Measurements from ENCODE around the gene CHST11.
"Not testable (repeated sequence)": the region's sequence is repeated elsewhere in the genome, so short reads cannot be mapped to it uniquely, and the experiment has no call there.

Gene CHST11

DNA sequence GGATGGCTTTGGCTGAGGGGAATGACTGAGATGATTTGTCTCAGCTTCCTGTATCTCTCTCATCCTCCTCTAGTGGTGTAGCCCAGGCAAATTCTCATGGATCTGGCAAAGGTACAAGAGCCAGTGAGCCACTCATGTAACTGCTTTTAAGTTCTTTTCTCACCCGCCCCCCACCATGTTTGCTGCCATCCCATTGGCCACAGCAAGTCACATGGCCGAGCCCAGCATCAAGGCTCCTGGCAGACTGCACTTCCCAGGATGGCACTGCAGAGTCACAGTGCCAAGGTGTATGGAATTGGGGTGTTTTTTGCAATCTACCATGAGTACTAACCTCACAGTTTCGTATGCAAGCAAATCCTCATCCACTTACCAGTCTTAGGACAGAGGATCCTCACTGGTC lies 50.9 kb downstream of the CHST11 start:
- DNase-seq = no peak

- no peak for DNase-seq
Observed at GRCh38 chr12:104508752-104509446, 52.2 kb downstream of the CHST11 start.

- no peak for DNase-seq
Observed at GRCh38 chr12:104510145-104510872, 53.6 kb downstream of the CHST11 start.

DNA sequence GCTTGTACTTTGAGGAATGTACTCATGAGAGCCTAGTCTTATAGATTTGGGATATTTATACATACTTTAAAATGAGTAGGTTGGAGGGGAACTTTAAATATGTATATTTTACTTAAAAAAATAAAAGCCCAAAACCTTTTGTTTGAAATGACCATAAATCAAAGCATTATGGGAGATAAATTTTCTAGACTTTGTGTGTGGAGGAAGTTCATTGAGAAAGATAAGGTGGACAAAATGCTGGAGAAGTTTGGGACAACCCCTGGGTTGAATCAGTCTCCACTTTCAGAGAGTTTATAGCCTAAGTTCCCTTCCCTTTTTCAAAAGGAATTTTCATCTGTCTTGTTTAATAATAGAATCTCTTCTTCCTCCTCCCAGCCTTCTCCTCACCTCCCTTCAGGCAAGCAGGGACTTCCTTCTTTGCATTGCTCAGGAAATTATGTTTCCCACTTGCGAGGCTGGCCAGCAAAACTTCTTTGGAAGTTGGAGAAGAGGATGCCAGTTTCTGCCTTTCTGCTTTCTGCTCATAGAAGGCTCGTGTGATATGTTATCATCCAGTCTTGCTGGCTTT lies 54.2 kb downstream of the CHST11 start:
- no peak for DNase-seq

DNA sequence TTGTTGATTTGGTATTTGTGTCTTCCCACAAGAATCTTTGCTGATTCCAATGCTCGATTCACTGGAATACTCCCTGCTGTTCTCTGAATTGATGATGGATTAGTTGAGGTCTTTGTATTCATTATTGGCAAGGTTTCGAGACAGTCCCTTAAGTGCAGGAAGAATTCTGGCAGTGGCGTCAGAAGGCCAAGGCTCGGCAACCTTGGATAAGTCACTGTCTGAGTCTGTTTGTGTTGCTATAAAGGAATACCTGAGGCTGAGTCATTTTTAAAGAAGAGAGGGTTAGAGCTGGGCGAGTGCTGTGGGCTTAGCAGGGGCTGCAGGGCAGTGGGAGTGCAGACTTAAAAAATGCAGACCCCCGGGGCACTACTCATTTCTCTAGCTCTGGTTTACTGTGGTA lies 56.9 kb downstream of the CHST11 start:
- DNase-seq = no peak

- DNase-seq = no peak
Observed at GRCh38 chr12:104514092-104514810, 57.5 kb downstream of the CHST11 start.

DNA sequence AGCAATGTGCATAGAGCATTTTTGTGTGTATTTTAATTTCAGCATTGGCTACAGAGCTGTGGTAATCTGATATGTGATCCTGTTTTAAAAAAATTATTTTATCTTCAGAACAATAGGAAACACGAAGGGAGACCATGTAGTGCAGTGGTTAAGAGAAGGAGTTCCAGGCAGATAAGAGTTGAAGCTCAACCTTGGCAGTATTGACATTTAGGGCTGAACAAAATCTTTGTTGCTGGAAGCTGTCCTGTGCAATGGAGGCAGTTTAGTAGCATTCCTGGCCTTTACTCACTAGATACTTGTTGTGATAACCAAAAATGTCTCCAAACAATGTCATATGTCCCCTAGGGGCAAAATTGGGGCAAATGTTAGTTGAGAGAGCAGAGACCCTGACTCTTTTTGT lies 59.2 kb downstream of the CHST11 start:
- DNase-seq = no peak

DNA sequence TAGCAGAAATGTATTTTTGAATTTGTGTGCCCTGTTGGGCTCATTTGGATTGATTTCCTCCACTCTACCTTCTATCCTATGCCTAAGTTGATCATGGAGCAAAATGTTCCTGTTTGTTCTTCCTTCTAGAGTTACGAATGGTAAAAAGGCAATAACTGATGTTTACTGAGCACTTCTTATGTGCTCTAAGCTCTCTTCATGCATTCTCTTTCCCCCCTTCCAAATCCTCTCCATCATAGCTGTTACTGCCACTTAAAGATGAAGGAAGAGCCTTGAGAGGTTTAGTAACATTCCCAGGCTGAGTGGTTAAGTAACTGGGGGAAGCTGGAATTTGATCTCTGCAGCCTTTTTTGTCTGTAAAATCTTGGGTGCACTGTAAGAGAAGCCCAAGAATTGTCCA lies 60.1 kb downstream of the CHST11 start:
- no peak for DNase-seq

DNA sequence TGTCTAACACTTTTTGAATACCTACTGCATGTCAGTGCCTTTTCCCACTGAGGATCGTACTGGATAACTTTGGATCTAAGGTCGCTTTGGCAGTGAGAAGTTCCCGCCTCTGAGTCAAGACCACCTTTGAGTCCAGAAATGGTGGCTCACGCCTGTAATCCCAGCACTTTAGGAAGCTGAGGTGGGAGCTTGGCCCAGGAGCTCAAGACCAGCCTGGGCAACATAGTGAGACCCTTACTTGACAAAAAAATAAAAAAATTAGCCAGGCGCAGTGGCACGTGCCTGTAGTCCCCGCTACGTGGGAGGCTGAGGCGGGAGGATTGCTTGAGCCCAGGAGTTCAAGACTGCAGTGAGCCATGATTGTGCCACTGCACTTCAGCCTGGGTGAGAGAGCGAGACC lies 61.1 kb downstream of the CHST11 start:
- DNase-seq = no peak

- DNase-seq = peak; percentile 56
Observed at GRCh38 chr12:104519190-104520019, 62.7 kb downstream of the CHST11 start.

GRCh38 chr12:104520242-104520900 lies 63.6 kb downstream of the CHST11 start:
- no peak for DNase-seq

DNA sequence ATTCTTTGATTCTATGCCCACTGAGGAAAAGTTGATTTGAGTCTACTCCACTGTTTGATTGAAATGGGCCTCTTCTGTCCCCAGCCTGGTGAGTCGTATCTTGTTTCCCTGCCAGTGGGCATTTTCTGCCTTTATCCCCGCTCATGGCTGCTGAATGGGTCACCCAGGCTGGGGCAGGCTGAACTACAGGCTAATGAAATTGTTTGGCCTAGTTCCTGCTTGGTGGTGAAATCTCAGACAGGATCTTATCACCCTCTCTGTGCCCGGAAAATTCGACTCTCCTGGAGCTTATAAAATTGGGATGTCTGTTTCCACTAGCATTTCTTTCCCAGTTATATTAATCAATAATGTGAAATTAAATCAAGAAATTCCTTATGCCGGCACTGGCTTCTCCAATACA lies 65.0 kb downstream of the CHST11 start:
- no peak for DNase-seq

DNA sequence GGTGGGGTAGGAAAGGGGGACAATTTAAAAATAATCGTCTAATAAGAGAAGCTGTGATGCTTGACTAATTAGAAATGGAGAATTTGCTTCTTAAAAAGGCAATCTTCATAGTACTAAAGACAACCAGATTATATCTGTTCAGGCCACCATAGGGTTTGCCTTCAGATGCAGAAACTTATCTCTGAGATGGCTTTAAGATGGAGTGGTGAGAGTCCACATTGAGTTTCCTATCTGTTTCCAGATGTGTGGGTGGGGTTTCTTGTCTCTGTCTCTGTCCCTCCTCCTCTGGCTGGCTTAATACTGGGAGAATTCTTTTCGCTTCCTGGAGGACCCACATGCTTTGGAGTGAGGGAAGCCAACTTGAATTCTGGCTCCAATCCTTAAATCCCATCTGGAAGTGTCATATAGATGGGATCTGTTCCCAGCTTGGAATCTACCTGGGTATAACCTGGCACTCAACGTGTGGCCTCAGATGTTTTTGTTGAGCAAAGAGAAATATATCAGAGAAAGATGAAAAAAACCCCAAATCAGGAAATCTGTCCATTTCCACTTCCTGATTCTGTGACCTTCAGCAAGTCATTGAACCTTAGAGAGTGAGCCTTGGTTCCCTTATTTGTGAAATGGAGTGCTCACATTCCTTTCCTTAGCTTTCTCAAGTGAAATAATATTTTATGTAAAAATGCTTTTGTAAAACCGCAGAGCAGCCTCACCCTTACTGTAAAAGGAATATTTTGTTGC lies 66.4 kb downstream of the CHST11 start:
- DNase-seq = no peak

GRCh38 chr12:104524034-104524832 lies 67.5 kb downstream of the CHST11 start:
- peak; percentile 77 for DNase-seq

GRCh38 chr12:104526320-104526719 lies 69.6 kb downstream of the CHST11 start:
- no peak for DNase-seq

DNA sequence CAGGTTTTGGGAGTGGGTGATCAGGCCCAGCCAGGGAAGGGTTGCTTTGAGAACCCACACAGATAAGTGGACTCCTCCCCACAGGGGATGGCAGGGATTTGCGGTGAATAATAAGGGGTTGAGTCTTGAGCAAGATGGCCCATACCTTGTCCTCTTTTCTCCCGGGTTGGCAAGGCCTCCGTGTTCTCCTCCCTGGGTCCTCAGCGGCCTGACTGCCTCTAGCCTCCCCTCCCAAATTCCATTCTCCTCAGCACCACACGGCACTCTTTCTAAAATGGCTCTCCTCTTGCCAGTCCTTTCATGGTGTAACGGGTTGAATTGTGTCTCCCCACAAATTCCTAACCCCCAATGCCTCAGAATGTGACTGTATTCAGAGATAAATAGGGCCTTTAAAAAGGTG lies 70.0 kb downstream of the CHST11 start:
- no peak for DNase-seq

DNA sequence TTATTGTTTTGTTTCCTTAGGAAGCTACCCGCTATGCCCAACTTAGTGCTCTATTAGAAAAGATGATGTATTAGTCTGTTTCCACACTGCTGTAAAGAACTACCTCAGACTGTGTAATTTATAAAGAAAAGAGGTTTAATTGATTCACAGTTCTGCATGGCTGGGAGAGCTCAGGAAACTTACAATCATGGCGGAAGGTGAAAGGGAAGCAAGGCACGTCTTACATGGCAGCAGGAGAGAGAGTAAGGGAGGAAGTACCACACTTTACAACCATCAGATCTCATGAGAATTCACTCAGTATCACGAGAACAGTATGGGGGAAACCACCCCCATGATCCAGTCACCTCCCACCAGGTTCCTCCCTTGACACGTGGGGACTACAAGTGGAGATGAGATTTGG lies 70.9 kb downstream of the CHST11 start:
- not testable (repeated sequence) for DNase-seq

GRCh38 chr12:104529130-104529874 lies 72.6 kb downstream of the CHST11 start:
- no peak for DNase-seq

DNA sequence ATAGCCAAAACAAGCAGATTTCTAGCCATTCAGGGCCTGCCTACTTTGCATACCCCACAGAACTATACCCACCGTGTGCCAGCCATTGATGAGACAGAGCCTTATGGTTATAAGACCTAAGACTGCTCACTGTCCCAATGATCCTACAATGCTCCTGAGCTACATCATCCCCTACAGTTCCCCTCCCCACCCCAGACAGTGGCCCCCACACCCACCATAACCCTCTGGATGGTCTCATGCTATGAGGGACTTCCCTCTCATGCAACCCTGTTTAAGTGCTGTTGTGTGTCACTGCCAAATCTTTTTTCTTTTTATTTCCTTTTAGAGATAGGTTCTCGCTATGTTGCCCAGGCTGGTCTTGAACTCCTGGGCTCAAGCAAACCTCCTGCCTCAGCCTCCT lies 75.9 kb downstream of the CHST11 start:
- no peak for DNase-seq

- DNase-seq = no peak
Observed at GRCh38 chr12:104533134-104533533, 76.4 kb downstream of the CHST11 start.

Measured in COR-L47 (cell line).